OCI-LY3 (cell line): ENCODE data around the gene SLCO2A1.

Experiments used
- H2AFZ ChIP-seq: fragments of 200-600, 300-600 bp; shearing (Covaris generic); 2 replicates; pipeline ENCODE4 v1.6.0; 2014; ENCODE audit warnings: antibody characterized with exemption, low read depth, low read length
- H3K27ac ChIP-seq: fragments of 200-600, 300-600 bp; sonication (generic); 2 replicates; pipeline ENCODE4 v1.5.1; 2014; ENCODE audit warnings: mild to moderate bottlenecking, low read length, moderate library complexity, mixed read lengths
- H3K27me3 ChIP-seq: fragments of 200-600, 300-600 bp; sonication (generic); 2 replicates; pipeline ENCODE4 v1.6.1; 2014; ENCODE audit warnings: low read depth, low read length, mixed read lengths
- H3K36me3 ChIP-seq: fragments of 200-600, 300-600 bp; sonication (generic); replicated peaks from 2 replicates; pipeline ENCODE3; 2014; ENCODE audit warnings: low read depth, low read length, mixed read lengths
- H3K4me1 ChIP-seq: fragments of 300-600, 200-600 bp; sonication (generic); 2 replicates; pipeline ENCODE4 v1.6.1; 2014; ENCODE audit warnings: low read length, mixed read lengths
- H3K4me2 ChIP-seq: fragments of 200-600, 300-600 bp; sonication (generic); 2 replicates; pipeline ENCODE4 v1.6.1; 2014; ENCODE audit warnings: low read length, mixed read lengths
- H3K4me3 ChIP-seq: fragments of 300-600, 200-600 bp; sonication (generic); 2 replicates; pipeline ENCODE4 v1.5.1; 2014; ENCODE audit warnings: antibody characterized with exemption, mild to moderate bottlenecking, low read length, moderate library complexity
- H3K79me2 ChIP-seq: fragments of 300-600, 200-600 bp; shearing (Covaris generic); 2 replicates; pipeline ENCODE4 v1.6.1; 2014; ENCODE audit warnings: mild to moderate bottlenecking, low read length, mixed read lengths
- H3K9ac ChIP-seq: fragments of 300-600, 200-600 bp; shearing (Covaris generic); 2 replicates; pipeline ENCODE4 v1.6.0; 2014; ENCODE audit warnings: mild to moderate bottlenecking, low read length, moderate library complexity
- H3K9me3 ChIP-seq: fragments of 200-600, 300-600 bp; shearing (Covaris generic); 2 replicates; pipeline ENCODE4 v1.6.1; 2014; ENCODE audit warnings: low read length, mixed read lengths; ENCODE audit not compliant: insufficient read depth
- H4K20me1 ChIP-seq: fragments of 200-600, 300-600 bp; sonication (generic); 2 replicates; pipeline ENCODE4 v1.6.1; 2016; ENCODE audit warnings: low read length, mixed read lengths; ENCODE audit not compliant: insufficient read depth
- EZH2phosphoT487 ChIP-seq: fragments of 200-600 bp; shearing (Covaris generic); IDR thresholded peaks from 2 replicates; pipeline ENCODE4 v1.6.1; 2018; ENCODE audit warnings: antibody characterized with exemption, mixed run types, low read depth
- TF ChIP-seq, protein P1 (sequence below): fragments of 200-600, 300-600 bp; sonication (generic); IDR thresholded peaks from 2 replicates; pipeline ENCODE4 v1.5.1; 2014; ENCODE audit warnings: antibody characterized with exemption, low read length, low read depth

The SLCO2A1 gene

DNA sequence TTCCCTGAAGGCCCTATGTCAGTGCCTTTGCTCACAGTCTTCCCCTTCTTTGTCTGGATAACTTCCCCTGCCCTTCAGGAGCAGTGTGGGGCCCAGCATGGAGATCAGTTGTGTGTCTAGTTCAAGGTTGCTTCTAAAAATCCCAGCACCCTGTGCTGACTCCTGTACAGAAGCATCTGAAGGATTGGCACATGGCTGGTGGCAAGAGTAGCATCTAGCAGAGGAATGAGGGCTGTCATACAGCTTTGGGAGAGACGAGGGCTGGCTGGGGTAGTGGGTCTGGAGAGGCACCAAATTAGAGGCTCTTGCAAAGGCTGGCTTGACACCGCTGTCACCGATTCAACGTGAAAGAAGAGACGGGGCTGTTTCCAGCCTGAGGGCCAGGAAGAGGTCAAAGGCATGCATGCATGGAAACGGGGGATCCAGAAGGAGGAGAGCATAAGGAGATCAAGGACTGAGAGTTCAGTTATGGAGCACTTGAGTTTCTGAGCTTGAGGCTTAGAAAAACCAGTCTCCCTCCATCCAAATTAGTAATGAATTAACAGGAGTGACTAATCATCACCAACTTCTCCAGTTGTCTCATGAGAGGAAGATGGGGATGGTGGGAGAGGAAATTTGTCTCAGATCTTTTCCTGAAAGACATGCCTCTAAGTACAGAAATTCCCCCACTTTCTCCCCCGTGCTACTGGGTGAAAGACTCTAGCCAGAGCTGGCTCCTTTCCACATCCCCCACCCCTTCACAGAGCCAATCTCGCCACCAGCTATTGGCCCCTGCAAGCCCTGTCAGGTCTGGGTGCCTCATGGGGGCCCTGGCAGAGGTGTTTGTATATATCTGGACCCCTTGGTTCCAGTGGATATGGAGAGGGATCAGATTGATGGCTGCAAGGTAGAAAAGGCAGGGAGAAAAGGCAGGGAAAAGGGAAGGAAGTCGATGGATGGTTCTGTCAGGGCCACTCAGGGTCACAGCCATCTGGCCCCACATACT, 45.9 kb downstream of the SLCO2A1 start:
- Histone ChIP-seq H4K20me1 (no peaks in the 10 kb centered on the region), H3K36me3 (no peaks in the 10 kb centered on the region), H3K27me3 (no peaks in the 10 kb centered on the region), H3K9ac (no peak overlapping the region), H3K27ac (no peak overlapping the region), H3K4me1 (no peaks in the 10 kb centered on the region), H3K4me2 (no peak overlapping the region), H2AFZ (no peak overlapping the region), H3K79me2 (no peaks in the 10 kb centered on the region), H3K4me3 (no peak overlapping the region), H3K9me3 (no peaks in the 10 kb centered on the region)
- TF ChIP-seq EZH2phosphoT487: no peak

DNA sequence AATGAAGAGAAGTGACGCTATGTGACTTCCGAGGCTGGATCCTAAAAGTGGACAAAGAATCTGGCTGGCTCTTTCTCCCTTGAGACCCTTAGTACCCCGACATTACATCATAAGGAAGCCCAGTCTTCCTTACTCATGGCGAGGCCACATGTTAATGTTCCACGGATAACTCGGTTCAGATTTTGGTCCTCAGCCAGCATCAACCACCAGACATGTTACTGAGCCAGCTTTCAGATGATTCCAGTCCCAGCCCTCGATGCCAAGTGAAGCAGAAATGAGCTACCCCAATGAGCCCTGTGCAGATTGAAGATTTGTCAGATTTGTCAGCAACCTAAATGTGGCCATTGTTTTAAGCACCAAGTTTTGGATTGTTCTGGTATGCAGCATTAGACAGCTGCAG, 46.6 kb downstream of the SLCO2A1 start:
- Histone ChIP-seq H4K20me1 (no peaks in the 10 kb centered on the region), H3K79me2 (no peaks in the 10 kb centered on the region), H3K36me3 (no peaks in the 10 kb centered on the region), H3K4me2 (no peak overlapping the region), H3K27ac (no peak overlapping the region), H3K4me3 (no peak overlapping the region), H3K4me1 (no peaks in the 10 kb centered on the region), H3K9ac (no peak overlapping the region), H3K27me3 (no peaks in the 10 kb centered on the region), H2AFZ (no peak overlapping the region), H3K9me3 (no peaks in the 10 kb centered on the region)
- TF ChIP-seq, protein P1, sequence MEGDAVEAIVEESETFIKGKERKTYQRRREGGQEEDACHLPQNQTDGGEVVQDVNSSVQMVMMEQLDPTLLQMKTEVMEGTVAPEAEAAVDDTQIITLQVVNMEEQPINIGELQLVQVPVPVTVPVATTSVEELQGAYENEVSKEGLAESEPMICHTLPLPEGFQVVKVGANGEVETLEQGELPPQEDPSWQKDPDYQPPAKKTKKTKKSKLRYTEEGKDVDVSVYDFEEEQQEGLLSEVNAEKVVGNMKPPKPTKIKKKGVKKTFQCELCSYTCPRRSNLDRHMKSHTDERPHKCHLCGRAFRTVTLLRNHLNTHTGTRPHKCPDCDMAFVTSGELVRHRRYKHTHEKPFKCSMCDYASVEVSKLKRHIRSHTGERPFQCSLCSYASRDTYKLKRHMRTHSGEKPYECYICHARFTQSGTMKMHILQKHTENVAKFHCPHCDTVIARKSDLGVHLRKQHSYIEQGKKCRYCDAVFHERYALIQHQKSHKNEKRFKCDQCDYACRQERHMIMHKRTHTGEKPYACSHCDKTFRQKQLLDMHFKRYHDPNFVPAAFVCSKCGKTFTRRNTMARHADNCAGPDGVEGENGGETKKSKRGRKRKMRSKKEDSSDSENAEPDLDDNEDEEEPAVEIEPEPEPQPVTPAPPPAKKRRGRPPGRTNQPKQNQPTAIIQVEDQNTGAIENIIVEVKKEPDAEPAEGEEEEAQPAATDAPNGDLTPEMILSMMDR: no peak
- TF ChIP-seq EZH2phosphoT487: no peak

DNA sequence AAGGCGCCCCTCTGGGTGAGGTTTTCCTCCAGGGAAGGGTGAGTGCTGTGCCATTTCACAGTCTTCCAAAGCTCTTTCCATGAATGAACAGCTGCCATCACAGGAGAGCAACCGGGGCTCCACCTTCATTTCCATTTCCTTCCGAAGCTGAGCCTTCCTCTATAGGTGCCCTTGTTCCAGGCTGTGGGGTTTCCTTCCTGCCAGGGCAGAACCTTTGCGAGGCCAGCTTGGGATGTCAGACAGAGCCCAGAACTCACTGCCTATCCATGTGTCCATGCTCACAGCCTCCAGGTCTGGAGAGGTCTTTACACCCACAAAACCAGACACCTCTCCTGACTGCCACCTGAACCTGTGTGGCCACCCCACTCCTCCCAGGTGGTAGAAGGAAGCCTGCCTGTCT, 49.2 kb downstream of the SLCO2A1 start:
- TF ChIP-seq, protein P1: no peak
- H3K9ac ChIP-seq: no peak overlapping the region
- H3K79me2 ChIP-seq: no peaks in the 10 kb centered on the region
- no peaks in the 10 kb centered on the region for H3K4me1 ChIP-seq
- H2AFZ ChIP-seq: no peak overlapping the region
- no peak overlapping the region for H3K4me2 ChIP-seq
- H3K9me3 ChIP-seq: no peaks in the 10 kb centered on the region
- no peaks in the 10 kb centered on the region for H3K27me3 ChIP-seq
- no peak overlapping the region for H3K4me3 ChIP-seq
- no peaks in the 10 kb centered on the region for H4K20me1 ChIP-seq
- H3K27ac ChIP-seq: no peak overlapping the region
- no peaks in the 10 kb centered on the region for H3K36me3 ChIP-seq

DNA sequence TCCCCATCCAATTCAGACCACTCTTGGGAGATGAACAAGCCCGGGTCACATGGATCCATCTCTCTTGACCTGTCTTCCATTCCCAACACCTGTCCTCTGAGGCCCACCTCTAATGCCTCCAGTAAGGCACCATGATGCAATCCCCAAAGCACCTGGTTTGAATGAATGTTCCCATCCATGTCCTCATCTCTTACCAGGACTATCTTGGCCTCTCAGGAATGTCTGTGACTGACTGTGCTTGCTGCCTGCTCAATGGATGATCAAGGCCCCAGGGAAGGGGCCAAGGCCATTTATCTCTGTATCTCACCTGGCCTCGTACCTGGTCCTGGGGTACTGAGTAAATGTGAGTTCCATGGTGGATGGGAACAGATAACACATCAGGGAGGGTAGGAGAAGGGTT, 49.7 kb downstream of the SLCO2A1 start:
- no peaks in the 10 kb centered on the region for H3K27me3 ChIP-seq

More for the DNA sequence above, 49.7 kb downstream of the SLCO2A1 start:
- H3K4me3 ChIP-seq: no peak overlapping the region
- no peak overlapping the region for H3K9ac ChIP-seq
- no peak overlapping the region for H3K4me2 ChIP-seq
- H3K4me1 ChIP-seq: no peaks in the 10 kb centered on the region
- no peaks in the 10 kb centered on the region for H3K9me3 ChIP-seq
- no peaks in the 10 kb centered on the region for H3K79me2 ChIP-seq
- no peak overlapping the region for H3K27ac ChIP-seq
- no peaks in the 10 kb centered on the region for H3K36me3 ChIP-seq
- H2AFZ ChIP-seq: no peak overlapping the region
- H4K20me1 ChIP-seq: no peaks in the 10 kb centered on the region
- TF ChIP-seq, protein P1: no peak
- TF ChIP-seq EZH2phosphoT487: no peak
